ENCODE results near the gene CLDN15. TPM values are rescaled to one million over a fixed set of nuclear protein-coding genes. Genes with fewer than 3 reads are reported as not detected.

Gene CLDN15
- total RNA-seq, 1 experiment from 2014 or later, result 9.7 TPM

- no peak overlapping the region for H4K5ac ChIP-seq (ENCODE audit: insufficient read length, low read depth, low read length)
- no peak overlapping the region for H4K91ac ChIP-seq (ENCODE audit: insufficient read length, low read depth, low read length)
- H2BK12ac ChIP-seq (ENCODE audit: insufficient read length, low read depth, low read length), result no peak overlapping the region
- no peak overlapping the region for H3T11ph ChIP-seq (ENCODE audit: low read length)
- no peaks in the 10 kb centered on the region for H3K9me3 Mint-ChIP-seq
- no peak overlapping the region for H3K9ac ChIP-seq (ENCODE audit: extremely low read depth, insufficient read length, low read length)
- H3K4ac ChIP-seq (ENCODE audit: low read depth, low read length), result no peak overlapping the region
- no peak overlapping the region for H2BK120ac ChIP-seq (ENCODE audit: low read depth, low read length, poor library complexity, severe bottlenecking)
- no peaks in the 10 kb centered on the region for H4K20me1 ChIP-seq (ENCODE audit: control insufficient read depth, insufficient read depth, insufficient read length)
- no peaks in the 10 kb centered on the region for H3K79me2 ChIP-seq (ENCODE audit: insufficient read depth, low read length)
- no peaks in the 10 kb centered on the region for H3K9me3 ChIP-seq (ENCODE audit: control insufficient read depth, low read depth, low read length)
- TF ChIP-seq CTCF (conservative IDR thresholded peaks at IDR 0.05), result no peak
- H3K27me3 Mint-ChIP-seq (ENCODE audit: low read depth), result no peaks in the 10 kb centered on the region
- no peak overlapping the region for H2BK20ac ChIP-seq (ENCODE audit: low read depth, low read length, poor library complexity, severe bottlenecking)
- no peaks in the 10 kb centered on the region; the same call in 1 of the 2 replicates for H3K4me1 ChIP-seq (ENCODE audit: insufficient read depth, low read length)
- H3K4me2 ChIP-seq (ENCODE audit: insufficient read depth, insufficient read length, low read length), result no peak overlapping the region
- no peaks in the 10 kb centered on the region for H3K23me2 ChIP-seq (ENCODE audit: insufficient read length, low read depth, low read length, poor library complexity, severe bottlenecking)
- WGBS (ENCODE audit: extremely low coverage, insufficient read length, low lambda C conversion rate), result no CpG with 5 or more reads among the region's 6 CpGs
- H3K36me3 Mint-ChIP-seq (ENCODE audit: insufficient read depth in 1 of 3, low read depth in 3 of 3), result peaks cover 26 to 51% (median 27%) of the 10 kb centered on the region in 3 experiments
- H3K18ac ChIP-seq (ENCODE audit: insufficient read length, low read depth, low read length), result no peak overlapping the region
- H2AFZ ChIP-seq (ENCODE audit: low read length), result no peak overlapping the region
- no peak overlapping the region for H3K4me3 Mint-ChIP-seq
- no peak overlapping the region for H4K8ac ChIP-seq (replicated peaks; ENCODE audit: insufficient read length, low read depth, low read length)
- H3K4me1 Mint-ChIP-seq, result peaks cover 9 to 11% of the 10 kb centered on the region in 2 experiments
- no peak overlapping the region for H3K27ac ChIP-seq (ENCODE audit: insufficient read length, low read depth, low read length)
- no peaks in the 10 kb centered on the region for H3K27me3 ChIP-seq (ENCODE audit: insufficient read depth, low read length)
- DNase-seq, result no peak
- H3K56ac ChIP-seq (ENCODE audit: insufficient read length, low read depth, low read length), result no peak overlapping the region
- no peak overlapping the region for H3K23ac ChIP-seq (ENCODE audit: insufficient read length, low read depth, low read length)
- H3K27ac Mint-ChIP-seq, result no peak overlapping the region
- no peaks in the 10 kb centered on the region for H3K79me1 ChIP-seq (ENCODE audit: insufficient read depth, low read depth, low read length, poor library complexity, severe bottlenecking)
- H2AK5ac ChIP-seq (ENCODE audit: insufficient read length, low read length), result no peak overlapping the region
- no peak overlapping the region for H2BK5ac ChIP-seq (ENCODE audit: insufficient read length, low read length)
- H3K14ac ChIP-seq (ENCODE audit: insufficient read depth, low read length), result no peak overlapping the region
- no peak overlapping the region for H2BK15ac ChIP-seq (ENCODE audit: low read depth, low read length)
Observed at GRCh38 chr7:101225650-101226049, 12.0 kb downstream of the CLDN15 start.

Measured in H9 (cell line).